ENCODE data around the gene IQCK. TPM values are rescaled to one million over a fixed set of nuclear protein-coding genes. Genes with fewer than 3 reads are reported as not detected.

The IQCK gene
- total RNA-seq, 3 donors from 2014 or later: 25.9 to 63.8 (median 34.7) TPM

DNA sequence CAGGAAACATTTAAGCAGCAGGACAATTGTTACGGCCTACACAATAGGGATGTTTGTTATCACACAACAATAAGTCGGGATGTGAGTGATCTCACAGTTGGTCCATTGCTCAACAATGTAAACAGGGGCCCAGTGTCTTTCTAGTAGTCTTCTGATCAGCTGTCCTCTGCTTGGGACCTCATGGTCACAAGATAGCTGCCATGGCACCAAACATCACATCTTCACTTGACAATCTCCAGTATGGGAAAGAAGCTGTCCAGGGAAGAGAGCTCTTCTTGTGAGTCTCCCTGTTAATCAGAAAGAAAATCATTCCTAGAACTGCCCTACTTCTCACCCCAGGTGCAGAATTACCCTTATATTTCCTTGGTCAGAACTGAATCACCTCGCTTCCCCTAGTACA lies 172.8 kb downstream of the IQCK start:
- TF ChIP-seq POLR2A (IDR thresholded peaks at IDR 0.05): no peak
- no peak for TF ChIP-seq POLR2AphosphoS5 (IDR thresholded peaks at IDR 0.05)
- no peak for TF ChIP-seq CTCF (IDR thresholded peaks at IDR 0.05)
- DNase-seq (ENCODE audit: low spot score in 2 of 2): no peak
- no peaks in the 10 kb centered on the region for H3K9me3 ChIP-seq
- no peak overlapping the region for H3K27ac ChIP-seq
- H3K4me3 ChIP-seq: no peak overlapping the region
- H3K27me3 ChIP-seq: no peaks in the 10 kb centered on the region
- intact Hi-C loops (cut with DNase I; ENCODE audit: low total_unique reads): no loop called here
- no peaks in the 10 kb centered on the region for H3K36me3 ChIP-seq
- H3K4me1 ChIP-seq: no peaks in the 10 kb centered on the region

GRCh38 chr16:19892902-19893301 lies 174.8 kb downstream of the IQCK start:
- H3K4me3 ChIP-seq: no peak overlapping the region
- intact Hi-C loops (cut with DNase I; ENCODE audit: low total_unique reads): no loop called here
- H3K36me3 ChIP-seq: no peaks in the 10 kb centered on the region
- H3K4me1 ChIP-seq: no peaks in the 10 kb centered on the region
- no peak overlapping the region for H3K27ac ChIP-seq
- H3K27me3 ChIP-seq: no peaks in the 10 kb centered on the region
- TF ChIP-seq POLR2AphosphoS5 (IDR thresholded peaks at IDR 0.05) (no peak), POLR2A (IDR thresholded peaks at IDR 0.05) (no peak), CTCF (IDR thresholded peaks at IDR 0.05) (no peak)
- no peaks in the 10 kb centered on the region for H3K9me3 ChIP-seq
- DNase-seq (ENCODE audit: low spot score in 2 of 2): no peak

- Histone ChIP-seq H3K4me3 (no peak overlapping the region), H3K27ac (no peak overlapping the region), H3K9me3 (no peaks in the 10 kb centered on the region), H3K27me3 (no peaks in the 10 kb centered on the region), H3K4me1 (no peaks in the 10 kb centered on the region), H3K36me3 (no peaks in the 10 kb centered on the region)
- TF ChIP-seq CTCF (IDR thresholded peaks at IDR 0.05): no peak
- TF ChIP-seq POLR2AphosphoS5 (IDR thresholded peaks at IDR 0.05): no peak
- TF ChIP-seq POLR2A (IDR thresholded peaks at IDR 0.05): no peak
- no peak for DNase-seq (ENCODE audit: low spot score in 2 of 2)
- intact Hi-C loops (cut with DNase I; ENCODE audit: low total_unique reads): no loop called here
Measured at GRCh38 chr16:19894586-19894985, 176.5 kb downstream of the IQCK start.

DNA sequence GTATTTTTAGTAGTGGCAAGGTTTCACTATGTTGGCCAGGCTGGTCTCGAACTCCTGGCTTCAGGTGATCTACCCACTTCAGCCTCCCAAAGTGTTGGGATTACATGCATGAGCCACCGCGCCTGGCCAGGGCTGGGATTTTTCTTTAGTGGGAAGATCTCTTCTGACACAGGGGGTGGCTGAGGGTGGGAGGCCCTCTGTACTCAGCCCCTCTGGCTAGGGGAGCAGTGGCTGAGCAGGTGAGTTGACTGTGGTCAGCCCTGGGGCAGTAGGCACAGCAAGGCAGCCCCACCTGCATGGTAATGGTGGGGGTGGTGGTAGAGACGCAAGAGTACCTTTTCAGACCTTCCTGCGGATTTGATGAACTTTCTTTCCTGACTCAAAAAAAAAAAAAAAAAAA lies 178.9 kb downstream of the IQCK start:
- no peaks in the 10 kb centered on the region for H3K27me3 ChIP-seq
- DNase-seq (ENCODE audit: low spot score in 2 of 2): no peak
- no peaks in the 10 kb centered on the region for H3K4me1 ChIP-seq
- H3K9me3 ChIP-seq: no peaks in the 10 kb centered on the region
- no peak overlapping the region for H3K4me3 ChIP-seq
- intact Hi-C loops (cut with DNase I; ENCODE audit: low total_unique reads): no loop called here
- TF ChIP-seq CTCF (IDR thresholded peaks at IDR 0.05): no peak
- TF ChIP-seq POLR2AphosphoS5 (IDR thresholded peaks at IDR 0.05): no peak
- no peak for TF ChIP-seq POLR2A (IDR thresholded peaks at IDR 0.05)
- H3K27ac ChIP-seq: no peak overlapping the region
- H3K36me3 ChIP-seq: no peaks in the 10 kb centered on the region

- Histone ChIP-seq H3K4me1 (no peaks in the 10 kb centered on the region), H3K9me3 (no peaks in the 10 kb centered on the region), H3K27me3 (no peaks in the 10 kb centered on the region), H3K27ac (no peak overlapping the region), H3K4me3 (no peak overlapping the region), H3K36me3 (no peaks in the 10 kb centered on the region)
- no peak for TF ChIP-seq CTCF (IDR thresholded peaks at IDR 0.05)
- no peak for TF ChIP-seq POLR2A (IDR thresholded peaks at IDR 0.05)
- no peak for TF ChIP-seq POLR2AphosphoS5 (IDR thresholded peaks at IDR 0.05)
- intact Hi-C loops (cut with DNase I; ENCODE audit: low total_unique reads): no loop called here
- no peak for DNase-seq (ENCODE audit: low spot score in 2 of 2)
Measured at GRCh38 chr16:19898166-19898565, 180.1 kb downstream of the IQCK start.

Data from breast epithelium (tissue), 4 donors.